ENCODE measurements around the gene AXIN2.

AXIN2 gene

GRCh38 chr17:65561452-65562205 lies at the start of gene AXIN2:
TSS of gene AXIN2 (minus strand) at chr17:65561648. CDS start at chr17:65558620, 3,028 bp downstream.
- no peak for TF ChIP-seq CTCF (IDR thresholded peaks at IDR 0.05; ENCODE audit: extremely low read depth, missing control alignments)
- peak; percentile 96 for DNase-seq (ENCODE audit: low spot score)

GRCh38 chr17:65609749-65610148 lies 48.3 kb upstream of the AXIN2 start:
- DNase-seq (ENCODE audit: low spot score), result no peak
- no peak for TF ChIP-seq CTCF (IDR thresholded peaks at IDR 0.05; ENCODE audit: extremely low read depth, missing control alignments)

GRCh38 chr17:65609286-65609685 lies 47.8 kb upstream of the AXIN2 start:
- TF ChIP-seq CTCF (IDR thresholded peaks at IDR 0.05; ENCODE audit: extremely low read depth, missing control alignments), result no peak
- no peak for DNase-seq (ENCODE audit: low spot score)

GRCh38 chr17:65604070-65604469 lies 42.6 kb upstream of the AXIN2 start:
- no peak for DNase-seq (ENCODE audit: low spot score)
- TF ChIP-seq CTCF (IDR thresholded peaks at IDR 0.05; ENCODE audit: extremely low read depth, missing control alignments), result no peak

- TF ChIP-seq CTCF (IDR thresholded peaks at IDR 0.05; ENCODE audit: extremely low read depth, missing control alignments), result no peak
- no peak for DNase-seq (ENCODE audit: low spot score)
Observed at GRCh38 chr17:65601881-65602280, 40.4 kb upstream of the AXIN2 start.

GRCh38 chr17:65601145-65601544 lies 39.7 kb upstream of the AXIN2 start:
- no peak for DNase-seq (ENCODE audit: low spot score)
- TF ChIP-seq CTCF (IDR thresholded peaks at IDR 0.05; ENCODE audit: extremely low read depth, missing control alignments), result no peak

- no peak for TF ChIP-seq CTCF (IDR thresholded peaks at IDR 0.05; ENCODE audit: extremely low read depth, missing control alignments)
- DNase-seq (ENCODE audit: low spot score), result no peak
Observed at GRCh38 chr17:65600518-65600917, 39.1 kb upstream of the AXIN2 start.
